Upper lobe of left lung (tissue), 6 donors: ENCODE measurements around the gene PARD3B. TPM values are rescaled to one million over a fixed set of nuclear protein-coding genes. Genes with fewer than 3 reads are reported as not detected.
"Not testable (repeated sequence)": the region's sequence is repeated elsewhere in the genome, so short reads cannot be mapped to it uniquely, and the experiment has no call there.

ENCODE experiments used
- ATAC-seq, 2 donors: fragments of 200-7000 bp; cut with Tn5 transposase; one replicate each; pipeline ENCODE4 v1.9.1; 2022; ENCODE audit warnings: mild to moderate bottlenecking in 2 of 2, moderate library complexity in 2 of 2; ENCODE audit not compliant: low FRiP score in 2 of 2
- DNase-seq, 2 donors: peaks; one replicate each; pipeline ENCODE4 v3.0.0-alpha.2; 2019 to 2020
- H3K27ac ChIP-seq, 4 donors: fragments of 200-600 bp; sonication (generic); one replicate each; pipeline ENCODE4 v1.5.1; 2016 to 2019
- H3K27me3 ChIP-seq, 4 donors: fragments of 200-600 bp; sonication (generic); one replicate each; pipeline ENCODE4 v1.5.1; 2017 to 2019
- H3K36me3 ChIP-seq, 4 donors: fragments of 200-600 bp; sonication (generic); one replicate each; pipeline ENCODE4 v1.5.1; 2016 to 2019
- H3K4me1 ChIP-seq, 4 donors: fragments of 200-600 bp; sonication (generic); one replicate each; pipeline ENCODE4 v1.5.1; 2018 to 2019
- H3K4me3 ChIP-seq, 4 donors: fragments of 200-600 bp; sonication (generic); one replicate each; pipeline ENCODE4 v1.5.1; 2017 to 2019; ENCODE audit warnings: mild to moderate bottlenecking in 2 of 4, moderate library complexity in 1 of 4
- H3K9me3 ChIP-seq, 4 donors: fragments of 200-600 bp; sonication (generic); one replicate each; pipeline ENCODE4 v1.5.1; 2018 to 2019
- CTCF ChIP-seq, 6 experiments: fragments of 450-650 bp in 4 of 6; fragments of 200-600 bp in 2 of 6; sonication (generic) in 2 of 6; IDR thresholded peaks; one replicate each; pipeline ENCODE4 v1.5.1; 2016 to 2019; ENCODE audit warnings: antibody characterized with exemption in 6 of 6
- EP300 ChIP-seq, 4 donors: sonication (generic); formaldehyde crosslinking; IDR thresholded peaks; one replicate each; pipeline ENCODE4 v1.5.1; 2017; ENCODE audit warnings: antibody characterized with exemption in 4 of 4, control low read depth in 2 of 4
- POLR2A ChIP-seq, 4 donors: fragments of 450-650 bp; IDR thresholded peaks; one replicate each; pipeline ENCODE4 v1.5.1; 2016 to 2017; ENCODE audit warnings: antibody characterized with exemption in 4 of 4, mild to moderate bottlenecking in 2 of 4
- POLR2AphosphoS5 ChIP-seq, 2 donors: sonication (generic); formaldehyde crosslinking; IDR thresholded peaks; one replicate each; pipeline ENCODE4 v1.5.1; 2017; ENCODE audit warnings: antibody characterized with exemption in 2 of 2
- WGBS, 2 donors: methylation state at CpG; one replicate each; pipeline ENCODE4 v1.1.5; 2017 to 2018; 5-methylcytosine and 5-hydroxymethylcytosine counted together
- total RNA-seq, 6 donors: library from RNA; depleted of rRNA in 4 of 6; stranded (reverse); fragments of >200 nt in 4 of 6; gene quantifications; one replicate each; pipeline versions ENCODE4 v1.1.0 to v1.2.1, GENCODE V29; 2016 to 2021
- donor health status: DM: no; HTN: no; CAD: no; lungs with moderate emphysema.
- donor health status: DM: no; HTN: yes; CAD: no; lungs with severe emphysema.

PARD3B gene
- total RNA-seq, 6 donors from 2014 or later, result 17.8 to 44.9 (median 24.2) TPM

GRCh38 chr2:205218056-205218455 lies 672.8 kb downstream of the PARD3B start:
- DNase-seq (no peak), ATAC-seq (no peak)
- WGBS, 2 donors, result 69 to 71% methylated on average over 3 of the region's 3 CpGs
- Histone ChIP-seq H3K4me3 (no peak overlapping the region), H3K36me3 (no peaks in the 10 kb centered on the region), H3K27me3 (no peaks in the 10 kb centered on the region), H3K4me1 (no peaks in the 10 kb centered on the region), H3K27ac (no peak overlapping the region), H3K9me3 (no peaks in the 10 kb centered on the region)
- TF ChIP-seq POLR2AphosphoS5 (IDR thresholded peaks at IDR 0.05), result no peak

GRCh38 chr2:205218816-205219215 lies 673.5 kb downstream of the PARD3B start:
- not testable (repeated sequence) for DNase-seq, H3K4me1 ChIP-seq, H3K4me3 ChIP-seq, H3K27me3 ChIP-seq, H3K9me3 ChIP-seq, ATAC-seq, H3K27ac ChIP-seq, H3K36me3 ChIP-seq
- 70 to 97% methylated on average over 5 of the region's 5 CpGs for WGBS, 2 donors

GRCh38 chr2:205220559-205220958 lies 675.3 kb downstream of the PARD3B start:
- H3K4me1 ChIP-seq, result no peaks in the 10 kb centered on the region
- no peak overlapping the region for H3K4me3 ChIP-seq
- WGBS, 2 donors, result 44 to 82% methylated on average over 3 of the region's 3 CpGs
- ATAC-seq, result peak in 1 of 2 donors; percentile 57
- H3K27ac ChIP-seq, result no peak overlapping the region
- H3K27me3 ChIP-seq, result no peaks in the 10 kb centered on the region
- no peaks in the 10 kb centered on the region for H3K9me3 ChIP-seq
- H3K36me3 ChIP-seq, result no peaks in the 10 kb centered on the region
- no peak for DNase-seq
- TF ChIP-seq POLR2AphosphoS5 (IDR thresholded peaks at IDR 0.05) (no peak), CTCF (IDR thresholded peaks at IDR 0.05) (no peak), POLR2A (IDR thresholded peaks at IDR 0.05) (no peak), EP300 (IDR thresholded peaks at IDR 0.05) (no peak)

GRCh38 chr2:205232086-205232485 lies 686.8 kb downstream of the PARD3B start:
- TF ChIP-seq POLR2A (IDR thresholded peaks at IDR 0.05) (no peak), POLR2AphosphoS5 (IDR thresholded peaks at IDR 0.05) (no peak), EP300 (IDR thresholded peaks at IDR 0.05) (no peak), CTCF (IDR thresholded peaks at IDR 0.05) (no peak)
- no peak for ATAC-seq
- DNase-seq, result no peak
- Histone ChIP-seq H3K36me3 (no peaks in the 10 kb centered on the region), H3K27me3 (no peaks in the 10 kb centered on the region), H3K9me3 (no peaks in the 10 kb centered on the region), H3K4me3 (no peak overlapping the region), H3K4me1 (no peaks in the 10 kb centered on the region), H3K27ac (no peak overlapping the region)
- 96 to 100% methylated on average over 3 of the region's 3 CpGs for WGBS, 2 donors

GRCh38 chr2:205235434-205235833 lies 690.2 kb downstream of the PARD3B start:
- no peaks in the 10 kb centered on the region for H3K27me3 ChIP-seq
- H3K4me3 ChIP-seq, result no peak overlapping the region
- H3K4me1 ChIP-seq, result no peaks in the 10 kb centered on the region
- ATAC-seq (no peak), DNase-seq (no peak)
- 92 to 93% methylated on average over 1 of the region's 1 CpG for WGBS, 2 donors
- H3K27ac ChIP-seq, result no peak overlapping the region
- no peaks in the 10 kb centered on the region for H3K36me3 ChIP-seq
- no peaks in the 10 kb centered on the region for H3K9me3 ChIP-seq
- TF ChIP-seq POLR2AphosphoS5 (IDR thresholded peaks at IDR 0.05) (no peak), POLR2A (IDR thresholded peaks at IDR 0.05) (no peak), EP300 (IDR thresholded peaks at IDR 0.05) (no peak), CTCF (IDR thresholded peaks at IDR 0.05) (no peak)

GRCh38 chr2:205237524-205237923 lies 692.2 kb downstream of the PARD3B start:
- Histone ChIP-seq H3K27me3 (no peaks in the 10 kb centered on the region), H3K27ac (no peak overlapping the region), H3K9me3 (no peaks in the 10 kb centered on the region), H3K4me3 (no peak overlapping the region), H3K4me1 (no peaks in the 10 kb centered on the region), H3K36me3 (no peaks in the 10 kb centered on the region)
- WGBS, 2 donors, result 72 to 91% methylated on average over 3 of the region's 3 CpGs
- ATAC-seq (no peak), DNase-seq (no peak)
- TF ChIP-seq POLR2A (IDR thresholded peaks at IDR 0.05) (no peak), POLR2AphosphoS5 (IDR thresholded peaks at IDR 0.05) (no peak), CTCF (IDR thresholded peaks at IDR 0.05) (peak in 1 of 6 experiments; percentile 20)
